Testis (tissue), 3 donors: ENCODE measurements around the gene PC. TPM values are rescaled to one million over a fixed set of nuclear protein-coding genes. Genes with fewer than 3 reads are reported as not detected.

Experiments
- DNase-seq: peaks from one replicate; pipeline ENCODE4 v3.0.0-alpha.2; 2019
- H3K27ac ChIP-seq, 2 donors: fragments of 200-600 bp; sonication (generic); one replicate each; pipeline ENCODE4 v1.5.1; 2019
- H3K27me3 ChIP-seq: fragments of 200-600 bp; sonication (generic); one replicate; pipeline ENCODE4 v1.5.1; 2019
- H3K36me3 ChIP-seq: fragments of 200-600 bp; sonication (generic); one replicate; pipeline ENCODE4 v1.5.1; 2017; ENCODE audit warnings: low read depth; ENCODE audit errors: missing control alignments
- H3K4me1 ChIP-seq: fragments of 200-600 bp; sonication (generic); one replicate; pipeline ENCODE4 v1.5.1; 2019
- H3K4me3 ChIP-seq, 2 donors: fragments of 200-600 bp; sonication (generic); one replicate each; pipeline ENCODE4 v1.5.1; 2017 to 2019
- H3K9me3 ChIP-seq: fragments of 200-600 bp; sonication (generic); one replicate; pipeline ENCODE4 v1.5.1; 2017
- POLR2A ChIP-seq: fragments of 450-650 bp; IDR thresholded peaks from one replicate; pipeline ENCODE4 v1.6.1; 2017; ENCODE audit warnings: antibody characterized with exemption, mild to moderate bottlenecking, moderate library complexity
- WGBS, 2 donors: methylation state at CpG; one replicate each; pipeline ENCODE4 v1.1.5; 2018; 5-methylcytosine and 5-hydroxymethylcytosine counted together
- intact Hi-C: fragments of 100-400 bp; cut with DNase I; formaldehyde crosslinking; loops from one replicate; pipeline ENCODE4 v1.15.1; 2023; ENCODE audit warnings: low total_unique reads
- polyA plus RNA-seq: library from polyadenylated mRNA; stranded (reverse); fragments of 350-450 nt; fragmentation: Illumina TruSeq; extraction: RNeasy Lipid Tissue Mini Kit (QIAGEN cat#74804); gene quantifications from one replicate; pipeline ENCODE4 v1.2.3, GENCODE V29; 2014; ENCODE audit warnings: low read depth, low replicate concordance; ENCODE audit not compliant: insufficient read depth
- total RNA-seq, 2 donors: library from RNA; depleted of rRNA; stranded (reverse); fragments of >200 nt; gene quantifications; one replicate each; pipeline ENCODE4 v1.2.3, GENCODE V29; 2016
- TF ChIP-seq, protein P1 (sequence below), 3 experiments: fragments of 450-650 bp in 2 of 3; fragments of 200-600 bp in 1 of 3; sonication (generic) in 1 of 3; IDR thresholded peaks; one replicate each; pipeline ENCODE4 v1.5.1; 2016 to 2019; ENCODE audit warnings: antibody characterized with exemption in 3 of 3, mild to moderate bottlenecking in 2 of 3, moderate library complexity in 1 of 3

Gene PC
- total and polyA plus RNA-seq, 3 donors from 2014 or later, result 40.9 to 53.1 (median 46.0) TPM

DNA sequence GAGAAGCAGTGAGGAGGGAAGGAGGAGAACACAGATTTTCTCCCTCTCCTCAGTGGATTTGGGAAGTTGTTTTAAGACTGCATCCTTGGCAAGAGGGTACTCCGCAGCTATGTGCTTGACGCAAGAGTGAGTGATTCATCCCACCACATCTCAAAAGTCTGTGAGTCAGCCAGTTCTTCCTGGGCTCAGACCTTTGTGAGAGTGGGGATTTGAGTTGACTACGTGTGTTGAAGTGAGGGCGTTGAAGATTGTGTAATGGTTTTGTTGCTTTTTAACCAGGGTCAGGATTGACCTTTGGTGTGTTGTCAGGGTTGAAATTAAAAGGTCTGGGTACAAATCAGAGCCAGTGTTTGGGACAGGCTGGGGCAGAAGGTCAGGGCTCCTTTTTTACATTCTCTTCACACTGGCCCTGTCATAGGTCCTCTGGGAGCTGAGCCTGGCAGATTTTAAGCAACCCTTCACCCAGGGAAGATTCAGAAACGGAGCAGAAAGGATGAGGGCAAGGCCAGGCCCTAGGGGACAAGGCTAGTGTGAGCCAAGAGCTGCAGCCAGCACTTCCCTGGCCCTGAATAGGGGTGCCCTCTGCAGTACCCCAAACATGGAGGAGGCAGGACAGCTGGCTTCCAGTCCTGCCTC lies 12.7 kb upstream of the PC start:
- TF ChIP-seq, protein P1, sequence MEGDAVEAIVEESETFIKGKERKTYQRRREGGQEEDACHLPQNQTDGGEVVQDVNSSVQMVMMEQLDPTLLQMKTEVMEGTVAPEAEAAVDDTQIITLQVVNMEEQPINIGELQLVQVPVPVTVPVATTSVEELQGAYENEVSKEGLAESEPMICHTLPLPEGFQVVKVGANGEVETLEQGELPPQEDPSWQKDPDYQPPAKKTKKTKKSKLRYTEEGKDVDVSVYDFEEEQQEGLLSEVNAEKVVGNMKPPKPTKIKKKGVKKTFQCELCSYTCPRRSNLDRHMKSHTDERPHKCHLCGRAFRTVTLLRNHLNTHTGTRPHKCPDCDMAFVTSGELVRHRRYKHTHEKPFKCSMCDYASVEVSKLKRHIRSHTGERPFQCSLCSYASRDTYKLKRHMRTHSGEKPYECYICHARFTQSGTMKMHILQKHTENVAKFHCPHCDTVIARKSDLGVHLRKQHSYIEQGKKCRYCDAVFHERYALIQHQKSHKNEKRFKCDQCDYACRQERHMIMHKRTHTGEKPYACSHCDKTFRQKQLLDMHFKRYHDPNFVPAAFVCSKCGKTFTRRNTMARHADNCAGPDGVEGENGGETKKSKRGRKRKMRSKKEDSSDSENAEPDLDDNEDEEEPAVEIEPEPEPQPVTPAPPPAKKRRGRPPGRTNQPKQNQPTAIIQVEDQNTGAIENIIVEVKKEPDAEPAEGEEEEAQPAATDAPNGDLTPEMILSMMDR (IDR thresholded peaks at IDR 0.05), result no peak
- no peak for TF ChIP-seq POLR2A
- Histone ChIP-seq H3K4me1 (no peaks in the 10 kb centered on the region), H3K4me3 (no peak overlapping the region), H3K27me3 (no peaks in the 10 kb centered on the region), H3K9me3 (no peaks in the 10 kb centered on the region), H3K27ac (no peak overlapping the region), H3K36me3 (no peaks in the 10 kb centered on the region)
- intact Hi-C loops, result no loop called here
- no peak for DNase-seq
- 75 to 88% methylated on average over 5 of the region's 5 CpGs for WGBS, 2 donors

GRCh38 chr11:66970371-66970806 lies 12.2 kb upstream of the PC start:
- intact Hi-C loops, result no loop called here
- Histone ChIP-seq H3K36me3 (no peaks in the 10 kb centered on the region), H3K9me3 (no peaks in the 10 kb centered on the region), H3K4me1 (no peaks in the 10 kb centered on the region), H3K27me3 (no peaks in the 10 kb centered on the region), H3K4me3 (no peak overlapping the region), H3K27ac (no peak overlapping the region)
- 82 to 83% methylated on average over 4 of the region's 4 CpGs for WGBS, 2 donors
- TF ChIP-seq POLR2A, result no peak
- TF ChIP-seq, protein P1 (IDR thresholded peaks at IDR 0.05), result no peak
- no peak for DNase-seq

DNA sequence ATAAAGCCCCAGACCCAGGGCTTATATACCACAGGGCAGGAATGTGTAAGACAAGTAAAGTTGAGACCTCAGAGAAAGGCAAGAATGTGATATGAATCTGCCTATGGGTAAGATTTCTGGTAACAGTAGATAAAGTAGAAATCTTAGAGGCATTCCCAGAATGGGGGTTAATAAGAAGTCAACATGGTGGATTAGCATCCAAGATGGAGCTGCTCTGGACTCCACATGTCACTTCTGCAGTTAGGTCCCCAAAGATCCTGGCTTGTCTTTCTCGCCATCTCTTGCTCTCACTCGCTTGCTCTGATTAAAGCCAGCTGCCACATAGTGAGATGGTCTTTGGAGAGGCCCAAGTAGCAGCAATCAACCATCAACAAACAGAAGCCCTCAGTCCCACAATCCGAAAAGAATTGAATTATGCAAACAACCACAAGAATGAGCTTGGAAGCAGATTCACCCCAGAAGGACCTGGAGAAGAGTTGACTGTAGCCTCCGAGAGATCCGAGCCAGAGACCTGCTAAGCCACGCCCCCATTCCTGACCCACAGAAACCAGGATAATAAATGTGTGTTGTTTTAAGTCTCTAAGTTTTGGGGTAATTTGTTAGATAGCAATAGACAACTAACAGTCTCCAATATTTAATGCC lies 11.5 kb upstream of the PC start:
- H3K27me3 ChIP-seq, result no peaks in the 10 kb centered on the region
- intact Hi-C loops, result no loop called here
- no peak overlapping the region for H3K4me3 ChIP-seq
- DNase-seq, result no peak
- TF ChIP-seq, protein P1 (IDR thresholded peaks at IDR 0.05), result no peak
- TF ChIP-seq POLR2A, result no peak
- H3K27ac ChIP-seq, result no peak overlapping the region
- no peaks in the 10 kb centered on the region for H3K36me3 ChIP-seq
- H3K9me3 ChIP-seq, result no peaks in the 10 kb centered on the region
- H3K4me1 ChIP-seq, result no peaks in the 10 kb centered on the region
- WGBS, 2 donors, result 87 to 92% methylated on average over 6 of the region's 6 CpGs

GRCh38 chr11:66967670-66968425 lies 9.7 kb upstream of the PC start:
- Histone ChIP-seq H3K27ac (no peak overlapping the region), H3K4me3 (no peak overlapping the region), H3K4me1 (no peaks in the 10 kb centered on the region), H3K27me3 (no peaks in the 10 kb centered on the region), H3K36me3 (no peaks in the 10 kb centered on the region), H3K9me3 (no peaks in the 10 kb centered on the region)
- intact Hi-C loops, result no loop called here
- 79 to 84% methylated on average over 4 to 5 of the region's 5 CpGs for WGBS, 2 donors
- TF ChIP-seq, protein P1 (IDR thresholded peaks at IDR 0.05), result no peak
- TF ChIP-seq POLR2A, result no peak
- DNase-seq, result no peak
